Immature natural killer cell (primary cell): Measurements from ENCODE around the gene ZFP91. TPM values are rescaled to one million over a fixed set of nuclear protein-coding genes. Genes with fewer than 3 reads are reported as not detected.
A peak's percentile ranks its signal among the peaks of the same experiment; 100 is the strongest.

Experiments
- DNase-seq, 3 donors: peaks; one replicate each; pipeline ENCODE4 v3.0.0; 2022; ENCODE audit warnings: mixed read lengths in 1 of 3
- H3K27ac Mint-ChIP-seq, 6 donors: one replicate each; pipeline ENCODE4 v1.8.0; 2020; ENCODE audit warnings: mixed read lengths in 6 of 6, mild to moderate bottlenecking in 5 of 6, inconsistent platforms in 4 of 6, moderate library complexity in 3 of 6
- H3K27me3 Mint-ChIP-seq, 3 donors: one replicate each; pipeline ENCODE4 v1.8.0; 2020 to 2021; ENCODE audit warnings: low read depth in 3 of 3, mild to moderate bottlenecking in 3 of 3, mixed read lengths in 3 of 3, moderate library complexity in 3 of 3, inconsistent platforms in 1 of 3
- H3K36me3 Mint-ChIP-seq, 3 donors: one replicate each; pipeline ENCODE4 v1.8.0; 2020; ENCODE audit warnings: mixed read lengths in 3 of 3, inconsistent platforms in 2 of 3, mild to moderate bottlenecking in 2 of 3
- H3K4me1 Mint-ChIP-seq, 2 donors: one replicate each; pipeline ENCODE4 v1.8.0; 2020; ENCODE audit warnings: inconsistent platforms in 2 of 2, mild to moderate bottlenecking in 2 of 2, mixed read lengths in 2 of 2, moderate library complexity in 1 of 2
- H3K4me3 Mint-ChIP-seq, 5 donors: one replicate each; pipeline ENCODE4 v1.8.0; 2020; ENCODE audit warnings: mild to moderate bottlenecking in 5 of 5, mixed read lengths in 5 of 5, inconsistent platforms in 3 of 5, moderate library complexity in 3 of 5
- H3K9me3 Mint-ChIP-seq, 6 donors: one replicate each; pipeline ENCODE4 v1.8.0; 2020; ENCODE audit warnings: mild to moderate bottlenecking in 6 of 6, mixed read lengths in 6 of 6, inconsistent platforms in 4 of 6, moderate library complexity in 3 of 6
- polyA plus RNA-seq, 3 donors: library from polyadenylated mRNA; unstranded; fragments of 300-500 nt; fragmentation: Illumina TruSeq; gene quantifications; one replicate each; pipeline ENCODE4 v1.2.3, GENCODE V29; 2021

ZFP91 gene
- polyA plus RNA-seq, 3 donors from 2014 or later: 6.6 to 15.4 (median 10.8) TPM

DNA sequence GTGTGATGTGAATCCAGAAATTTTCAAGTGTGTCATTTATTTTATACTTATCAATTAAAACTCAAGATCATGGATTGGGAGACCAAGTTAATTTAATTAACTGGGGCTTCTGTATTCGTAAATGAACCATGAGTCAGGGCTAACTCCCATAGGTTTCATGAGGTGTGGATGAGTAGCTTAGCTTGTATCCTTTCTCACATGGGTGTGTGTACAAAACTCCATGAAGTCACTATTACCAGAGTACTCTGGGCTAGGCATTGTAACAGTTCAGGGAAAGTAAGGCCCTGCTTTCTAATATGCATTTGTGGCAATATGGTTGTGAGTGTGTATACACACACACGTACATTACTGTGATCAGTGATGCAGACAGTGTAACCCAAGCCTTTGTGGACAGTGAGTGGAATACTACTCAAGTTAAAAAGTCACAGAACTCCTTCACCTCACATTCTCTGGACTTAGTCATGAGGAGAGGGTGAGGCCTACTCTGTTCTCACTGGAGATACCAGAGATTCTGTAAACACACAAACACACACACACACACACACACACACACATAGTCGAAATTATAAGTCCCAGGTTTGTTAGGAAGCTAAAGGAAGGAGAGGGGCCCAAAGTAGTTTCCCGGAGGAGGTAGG, 47.1 kb downstream of the ZFP91 start:
- DNase-seq: no peak
- no peaks in the 10 kb centered on the region for H3K9me3 Mint-ChIP-seq
- no peaks in the 10 kb centered on the region for H3K4me1 Mint-ChIP-seq
- H3K27me3 Mint-ChIP-seq: peaks cover 0 to 4% (median 0%) of the 10 kb centered on the region in 3 donors
- no peak overlapping the region for H3K4me3 Mint-ChIP-seq
- peak overlapping the region in 3 of 6 donors; percentile 2 to 26 (median 2) for H3K27ac Mint-ChIP-seq
- H3K36me3 Mint-ChIP-seq: peaks cover 9 to 22% (median 9%) of the 10 kb centered on the region in 3 donors

DNA sequence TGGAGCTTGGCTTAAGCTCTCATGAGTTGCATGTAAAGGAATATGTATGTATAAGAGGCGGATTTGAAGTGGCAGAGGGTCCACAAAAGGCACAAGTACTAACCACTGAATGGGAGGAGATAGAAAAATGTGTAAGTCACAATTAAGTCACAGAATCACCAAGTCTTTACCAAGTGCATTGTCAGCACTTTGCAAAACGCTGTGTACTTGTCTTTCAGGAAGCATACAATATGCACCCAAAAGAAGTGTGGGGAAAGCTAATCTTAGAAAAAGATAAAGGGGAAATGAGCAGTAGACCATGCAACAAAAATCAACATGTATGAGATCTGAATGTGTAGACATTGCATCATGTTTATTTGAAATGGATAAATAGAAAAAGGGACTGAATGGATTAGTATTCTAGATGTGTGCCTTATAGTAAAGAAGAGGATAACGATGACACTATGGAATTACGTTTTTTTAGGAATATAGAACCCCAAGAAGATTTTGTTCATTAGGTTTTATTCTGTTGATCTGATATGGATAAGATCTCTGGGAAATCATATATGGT, 48.1 kb downstream of the ZFP91 start:
- no peaks in the 10 kb centered on the region for H3K9me3 Mint-ChIP-seq
- no peak overlapping the region for H3K4me3 Mint-ChIP-seq
- H3K36me3 Mint-ChIP-seq: peaks cover 8 to 21% (median 9%) of the 10 kb centered on the region in 3 donors
- H3K27me3 Mint-ChIP-seq: peaks cover 0 to 4% (median 0%) of the 10 kb centered on the region in 3 donors
- no peaks in the 10 kb centered on the region for H3K4me1 Mint-ChIP-seq
- H3K27ac Mint-ChIP-seq: peak overlapping the region in 3 of 6 donors; percentile 5 to 33 (median 13)
- DNase-seq: no peak

DNA sequence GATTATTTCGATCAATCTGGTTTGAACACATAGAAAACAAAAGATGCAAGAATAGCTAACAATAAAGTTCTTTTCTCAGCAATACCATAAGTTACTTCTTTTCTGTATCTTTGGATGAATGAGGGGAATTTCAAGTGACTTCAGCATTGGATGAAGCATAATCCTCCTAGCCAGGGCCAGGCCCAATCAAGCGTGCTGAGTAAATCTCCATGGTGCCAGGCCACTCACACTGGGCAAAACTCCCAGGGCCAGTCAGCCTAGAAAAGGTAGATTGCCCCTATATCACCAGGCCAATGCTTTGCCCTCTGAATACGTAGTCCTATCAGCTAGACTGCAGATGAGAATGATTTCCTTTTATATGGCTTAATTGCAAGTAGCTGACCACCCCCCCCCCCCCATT, 49.6 kb downstream of the ZFP91 start:
- no peak overlapping the region for H3K27ac Mint-ChIP-seq
- peaks cover 5 to 18% (median 9%) of the 10 kb centered on the region in 3 donors for H3K36me3 Mint-ChIP-seq
- peaks cover 0 to 4% (median 0%) of the 10 kb centered on the region in 3 donors for H3K27me3 Mint-ChIP-seq

GRCh38 chr11:58629857-58630256, 51.0 kb downstream of the ZFP91 start:
- Mint-ChIP-seq H3K36me3 (peaks cover 0 to 7% (median 5%) of the 10 kb centered on the region in 3 donors), H3K27me3 (peaks cover 0 to 4% (median 0%) of the 10 kb centered on the region in 3 donors), H3K9me3 (no peaks in the 10 kb centered on the region), H3K4me1 (no peaks in the 10 kb centered on the region), H3K27ac (peak overlapping the region in 3 of 6 donors; percentile 2 to 37 (median 12)), H3K4me3 (no peak overlapping the region)
- peak in 1 of 3 donors; percentile 12 for DNase-seq

More for the DNA sequence above, 49.6 kb downstream of the ZFP91 start:
- Mint-ChIP-seq H3K4me1 (no peaks in the 10 kb centered on the region), H3K4me3 (no peak overlapping the region), H3K9me3 (no peaks in the 10 kb centered on the region)
- DNase-seq: no peak

DNA sequence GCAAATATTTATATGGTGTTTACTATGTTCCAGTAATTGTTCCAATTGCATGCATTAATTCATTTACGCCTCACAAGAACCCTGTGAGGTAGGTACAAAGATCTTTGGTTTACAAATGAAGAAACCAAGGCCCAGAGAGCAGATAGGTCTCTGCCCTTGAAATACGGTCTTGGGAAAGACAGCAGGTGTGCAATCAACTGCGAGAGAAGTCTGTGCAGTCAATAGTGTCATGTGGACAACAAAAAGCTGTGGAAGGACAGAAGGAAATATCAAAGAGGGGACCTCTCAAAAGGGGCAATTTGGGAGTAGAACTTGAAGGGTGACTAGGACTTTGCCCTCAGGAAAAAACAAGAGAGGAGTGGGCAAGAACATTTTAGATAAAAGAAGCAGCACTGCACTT, 52.5 kb downstream of the ZFP91 start:
- no peak for DNase-seq
- peaks cover 0 to 5% (median 4%) of the 10 kb centered on the region in 3 donors for H3K36me3 Mint-ChIP-seq
- H3K9me3 Mint-ChIP-seq: no peaks in the 10 kb centered on the region
- H3K27ac Mint-ChIP-seq: peak overlapping the region in 1 of 6 donors; percentile 18
- H3K4me3 Mint-ChIP-seq: no peak overlapping the region
- peaks cover 0 to 4% (median 0%) of the 10 kb centered on the region in 3 donors for H3K27me3 Mint-ChIP-seq
- no peaks in the 10 kb centered on the region for H3K4me1 Mint-ChIP-seq

- no peaks in the 10 kb centered on the region for H3K9me3 Mint-ChIP-seq
- DNase-seq: no peak
- no peaks in the 10 kb centered on the region for H3K36me3 Mint-ChIP-seq
- H3K4me1 Mint-ChIP-seq: no peaks in the 10 kb centered on the region
- no peak overlapping the region for H3K4me3 Mint-ChIP-seq
- peaks cover 0 to 4% (median 0%) of the 10 kb centered on the region in 3 donors for H3K27me3 Mint-ChIP-seq
- no peak overlapping the region for H3K27ac Mint-ChIP-seq
Observed at GRCh38 chr11:58632510-58632909, 53.6 kb downstream of the ZFP91 start.

- no peaks in the 10 kb centered on the region for H3K36me3 Mint-ChIP-seq
- no peak overlapping the region for H3K4me3 Mint-ChIP-seq
- DNase-seq: no peak
- no peaks in the 10 kb centered on the region for H3K27me3 Mint-ChIP-seq
- no peaks in the 10 kb centered on the region for H3K9me3 Mint-ChIP-seq
- H3K27ac Mint-ChIP-seq: no peak overlapping the region
- H3K4me1 Mint-ChIP-seq: peaks cover 18 to 19% of the 10 kb centered on the region in 2 donors
Observed at GRCh38 chr11:58636587-58636986, 57.7 kb downstream of the ZFP91 start.

DNA sequence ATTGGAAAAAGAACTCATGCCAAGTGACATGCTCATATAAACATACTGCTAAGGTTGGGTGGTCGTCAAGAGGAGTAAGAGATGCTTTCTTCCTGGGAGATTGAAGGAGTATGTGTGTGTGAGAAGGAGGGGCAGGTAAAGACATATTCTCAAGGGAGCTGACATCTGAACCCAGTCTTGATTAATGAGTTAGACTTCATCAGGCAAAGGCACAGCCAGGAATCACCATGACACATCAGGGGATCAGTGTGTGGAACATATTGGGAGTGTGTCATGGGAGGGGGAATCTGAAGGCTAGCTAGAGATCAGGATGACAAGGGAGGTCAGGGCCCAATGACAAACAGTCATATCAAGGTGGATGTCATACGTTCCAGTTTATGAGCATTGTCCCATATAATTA, 58.5 kb downstream of the ZFP91 start:
- DNase-seq: no peak
- Mint-ChIP-seq H3K27ac (no peak overlapping the region), H3K4me3 (no peak overlapping the region), H3K4me1 (peaks cover 18 to 20% of the 10 kb centered on the region in 2 donors), H3K36me3 (no peaks in the 10 kb centered on the region), H3K27me3 (no peaks in the 10 kb centered on the region), H3K9me3 (no peaks in the 10 kb centered on the region)

GRCh38 chr11:58639103-58639502, 60.2 kb downstream of the ZFP91 start:
- Mint-ChIP-seq H3K9me3 (no peaks in the 10 kb centered on the region), H3K4me3 (no peak overlapping the region), H3K4me1 (peaks cover 18 to 20% of the 10 kb centered on the region in 2 donors), H3K27ac (no peak overlapping the region), H3K27me3 (peaks cover 0 to under 1% (median 0%) of the 10 kb centered on the region in 3 donors), H3K36me3 (no peaks in the 10 kb centered on the region)
- DNase-seq: no peak

- peaks cover 18 to 20% of the 10 kb centered on the region in 2 donors for H3K4me1 Mint-ChIP-seq
- peaks cover 0 to 5% (median 0%) of the 10 kb centered on the region in 3 donors for H3K27me3 Mint-ChIP-seq
- H3K9me3 Mint-ChIP-seq: no peaks in the 10 kb centered on the region
- DNase-seq: no peak
- no peaks in the 10 kb centered on the region for H3K36me3 Mint-ChIP-seq
- peak overlapping the region in 3 of 6 donors; percentile 15 to 78 (median 60) for H3K27ac Mint-ChIP-seq
- peak overlapping the region in 2 of 5 donors; percentile 1 to 57 for H3K4me3 Mint-ChIP-seq
Observed at GRCh38 chr11:58639669-58640068, 60.8 kb downstream of the ZFP91 start.

DNA sequence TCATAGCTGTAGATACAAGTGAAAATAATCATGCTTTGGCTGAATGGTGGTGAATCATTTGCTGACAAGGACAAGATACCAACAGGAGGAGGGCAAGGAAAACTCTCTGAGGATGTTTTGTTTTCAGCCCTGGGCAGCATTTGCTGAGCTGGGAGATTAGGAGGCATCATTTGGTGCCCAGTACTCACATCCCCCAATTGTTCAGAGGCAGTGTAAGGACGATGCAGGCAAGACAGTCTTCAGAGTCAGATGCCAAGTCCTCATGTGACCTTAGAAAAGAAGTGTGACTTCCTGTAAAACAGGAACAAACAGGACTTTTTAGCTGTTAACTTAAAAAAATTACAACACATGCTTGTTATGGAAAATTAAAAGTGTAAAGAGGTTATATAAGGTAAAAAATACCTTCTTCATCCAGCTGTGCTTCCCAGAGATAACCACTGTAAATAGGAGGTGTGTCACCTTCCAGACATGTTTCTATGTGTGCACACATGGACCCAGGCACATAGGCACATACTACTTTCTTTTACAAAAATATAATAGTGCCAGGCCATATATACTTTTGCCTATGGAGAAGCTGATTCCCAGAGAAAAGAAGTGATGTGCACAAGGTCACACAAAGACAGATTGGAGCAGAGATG, 61.6 kb downstream of the ZFP91 start:
- Mint-ChIP-seq H3K27ac (peak overlapping the region in 5 of 6 donors; percentile 15 to 78 (median 59)), H3K4me3 (peak overlapping the region; percentile 1 to 57 (median 14)), H3K36me3 (no peaks in the 10 kb centered on the region), H3K4me1 (peaks cover 18 to 20% of the 10 kb centered on the region in 2 donors), H3K9me3 (no peaks in the 10 kb centered on the region), H3K27me3 (peaks cover 0 to 7% (median 0%) of the 10 kb centered on the region in 3 donors)
- peak; percentile 15 to 19 (median 18) for DNase-seq

- peaks cover 0 to 9% (median 0%) of the 10 kb centered on the region in 3 donors for H3K27me3 Mint-ChIP-seq
- peaks cover 0 to 3% (median under 1%) of the 10 kb centered on the region in 6 donors for H3K9me3 Mint-ChIP-seq
- H3K27ac Mint-ChIP-seq: peak overlapping the region in 3 of 6 donors; percentile 10 to 47 (median 26)
- H3K4me1 Mint-ChIP-seq: peaks cover 18 to 20% of the 10 kb centered on the region in 2 donors
- no peak for DNase-seq
- H3K4me3 Mint-ChIP-seq: no peak overlapping the region
- H3K36me3 Mint-ChIP-seq: no peaks in the 10 kb centered on the region
Observed at GRCh38 chr11:58641341-58641740, 62.5 kb downstream of the ZFP91 start.

DNA sequence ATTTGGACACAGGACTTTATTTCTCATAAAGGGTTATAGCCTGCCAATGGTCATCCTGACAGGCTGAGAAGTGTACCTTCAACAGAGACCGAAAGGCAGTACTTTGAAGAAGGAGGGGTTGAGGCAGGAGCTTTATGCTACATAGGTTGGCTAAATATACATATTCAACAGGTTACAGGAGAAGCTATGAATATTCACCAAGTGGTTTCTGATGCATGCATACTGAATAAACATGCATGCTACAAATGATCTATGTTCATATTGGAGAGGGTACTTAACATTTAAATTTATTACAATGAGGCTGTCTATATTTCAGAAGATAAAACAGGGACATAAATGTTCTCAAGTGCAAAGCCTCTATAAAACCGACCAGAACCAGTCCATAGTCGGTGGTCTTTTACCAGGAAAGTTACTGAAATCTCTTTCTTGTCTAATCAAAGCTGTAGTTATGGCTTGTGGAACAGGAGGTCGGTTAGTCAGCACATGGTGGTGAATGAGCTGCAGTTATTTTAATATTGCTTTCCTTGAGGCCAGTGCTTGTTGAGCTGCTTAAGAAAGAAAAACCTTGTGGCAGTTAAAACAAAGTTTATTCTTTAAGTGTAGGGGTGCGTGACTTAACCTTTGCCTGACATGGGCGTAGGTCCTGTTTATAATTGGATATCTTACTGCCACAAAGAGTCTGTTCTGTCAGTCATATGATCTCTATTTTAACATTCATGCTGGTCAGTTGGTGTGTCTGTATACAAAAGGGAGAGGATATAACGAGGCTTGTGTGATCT, 63.1 kb downstream of the ZFP91 start:
- H3K9me3 Mint-ChIP-seq: peaks cover 0 to 6% (median 2%) of the 10 kb centered on the region in 6 donors
- peak overlapping the region in 2 of 6 donors; percentile 26 to 47 for H3K27ac Mint-ChIP-seq
- H3K4me3 Mint-ChIP-seq: no peak overlapping the region
- no peak for DNase-seq
- H3K36me3 Mint-ChIP-seq: no peaks in the 10 kb centered on the region
- H3K4me1 Mint-ChIP-seq: peaks cover 18 to 20% of the 10 kb centered on the region in 2 donors
- H3K27me3 Mint-ChIP-seq: peaks cover 0 to 9% (median 3%) of the 10 kb centered on the region in 3 donors
